Smooth muscle cell of the coronary artery (primary cell): ENCODE measurements around the gene DMRT2. TPM values are rescaled to one million over a fixed set of nuclear protein-coding genes. Genes with fewer than 3 reads are reported as not detected.

Experiments
- total RNA-seq: library from RNA; depleted of rRNA; stranded (reverse); fragments of >200 nt; gene quantifications from 2 replicates; pipeline ENCODE4 v1.2.3, GENCODE V29; 2014; ENCODE audit warnings: low replicate concordance

DMRT2 gene
- total RNA-seq: 0.23 and 0.45 TPM in 2 replicates

GRCh38 chr9:1050125-1050895 is at the start of gene DMRT2:
DMRT2 (plus strand) TSS chr9:1050357; CDS start chr9:1051614, 1,257 bp downstream.

Other genes starting within 250 kb of the DMRT2 start
- not detected in 2 replicates for gene DMRT1, start 208.7 kb upstream of the DMRT2 start, total RNA-seq
- not detected in 2 replicates for gene DMRT3, start 73.7 kb upstream of the DMRT2 start, total RNA-seq